HepG2 (cell line): ENCODE data around the gene ZNRF3. TPM values are rescaled to one million over a fixed set of nuclear protein-coding genes. Genes with fewer than 3 reads are reported as not detected.
A peak's percentile ranks its signal among the peaks of the same experiment; 100 is the strongest.

Experiments used
- ATAC-seq: fragments of 200-7000 bp; cut with Tn5 transposase; 3 replicates; pipeline ENCODE4 v1.9.1; 2020; ENCODE audit warnings: mild to moderate bottlenecking, moderate library complexity
- BruUV-seq: library from RNA; stranded (reverse); fragments of 400-500 nt; replicated peaks from 2 replicates; lab custom pipeline; 2021; lab: Mats Ljungman, UMichigan
- CTCF ChIA-PET: fragments of 300-600 bp; formaldehyde crosslinking; extraction: SDS; loops from one replicate; lab custom pipeline; 2021; ENCODE audit warnings: low total read pairs, inconsistent platforms, low intra/inter-chr PET ratio; lab: Yijun Ruan, JAX
- POLR2A ChIA-PET: fragments of 350-600 bp; sonication (Branson Sonifier 250); formaldehyde crosslinking; loops from one replicate; lab custom pipeline; 2020; ENCODE audit warnings: antibody characterized with exemption, inconsistent platforms; lab: Yijun Ruan, JAX
- DNase-seq: peaks from one replicate; pipeline ENCODE4 v3.0.0-alpha.2; 2015; ENCODE audit warnings: low spot score
- FAIRE-seq: peaks from 3 replicates; lab custom pipeline; 2011; peaks lifted over from hg19 to GRCh38; lab: Jason Lieb, UNC
- H2AFZ ChIP-seq: one replicate; pipeline ENCODE4 v1.6.1; 2011; ENCODE audit warnings: low read length, inconsistent platforms
- H3K27ac ChIP-seq: fragments of 300-600 bp; 3 replicates; pipeline ENCODE4 v1.8.0; 2011; ENCODE audit warnings: mixed run types, mild to moderate bottlenecking, mixed read lengths, low read length, inconsistent platforms; ENCODE audit not compliant: insufficient read depth; ENCODE audit errors: extremely low read length
- H3K27me3 ChIP-seq, 2 experiments: fragments of 200-600 bp in 1 of 2; 2 replicates in 1 of 2; 3 replicates in 1 of 2; pipeline versions ENCODE4 v1.6.0 to v1.8.0; 2011; ENCODE audit warnings: low read length in 2 of 2, mild to moderate bottlenecking in 2 of 2, moderate library complexity in 2 of 2, inconsistent platforms in 1 of 2; ENCODE audit not compliant: insufficient read depth in 2 of 2, control insufficient read depth in 1 of 2
- H3K36me3 ChIP-seq, 2 experiments: fragments of 200-600 bp in 1 of 2; replicated peaks in 1 of 2; 2 replicates in 1 of 2; 3 replicates in 1 of 2; pipeline versions ENCODE4 v1.5.1 to v1.8.0; 2011; ENCODE audit warnings: low read length in 2 of 2, inconsistent platforms in 1 of 2; ENCODE audit not compliant: insufficient read depth in 2 of 2, control insufficient read depth in 1 of 2
- H3K4me1 ChIP-seq: 2 replicates; pipeline ENCODE4 v1.5.1; 2012; ENCODE audit warnings: low read length, inconsistent platforms; ENCODE audit not compliant: insufficient read depth
- H3K4me2 ChIP-seq: 2 replicates; pipeline ENCODE4 v1.6.0; 2011; ENCODE audit warnings: low read depth, low read length, inconsistent platforms
- H3K4me3 ChIP-seq, 3 experiments: fragments of 200-600 bp in 1 of 3; sonication (generic), shearing (Covaris generic) in 1 of 3; replicated peaks in 1 of 3; 2 replicates each; pipeline ENCODE4 v1.5.1; 2011 to 2016; ENCODE audit warnings: low read length in 3 of 3, inconsistent platforms in 2 of 3, low read depth in 2 of 3, mild to moderate bottlenecking in 2 of 3, control low read depth in 1 of 3, mixed read lengths in 1 of 3; ENCODE audit not compliant: insufficient read depth in 1 of 3
- H3K79me2 ChIP-seq: one replicate; pipeline ENCODE4 v1.6.1; 2011; ENCODE audit warnings: low read length, inconsistent platforms; ENCODE audit not compliant: insufficient read depth
- H3K9ac ChIP-seq: 2 replicates; pipeline ENCODE4 v1.6.0; 2011; ENCODE audit warnings: mild to moderate bottlenecking, low read depth, low read length, inconsistent platforms; ENCODE audit not compliant: insufficient read depth
- H3K9me3 ChIP-seq: 2 replicates; pipeline ENCODE4 v1.5.1; 2012; ENCODE audit warnings: mild to moderate bottlenecking, low read length
- H4K20me1 ChIP-seq: 2 replicates; pipeline ENCODE4 v1.6.0; 2011; ENCODE audit warnings: inconsistent platforms, mild to moderate bottlenecking, low read length, moderate library complexity; ENCODE audit not compliant: insufficient read depth
- DMAP1 ChIP-seq: IDR thresholded peaks from 2 replicates; pipeline ENCODE4 v1.6.1; 2016
- FIP1L1 ChIP-seq: fragments of 200-400 bp; formaldehyde crosslinking; IDR thresholded peaks from 2 replicates; pipeline ENCODE4 v1.6.1; 2018; ENCODE audit warnings: low read depth, mild to moderate bottlenecking, low read length, moderate library complexity, borderline replicate concordance; ENCODE audit not compliant: insufficient read depth
- FOXM1 ChIP-seq: sonication (generic); formaldehyde crosslinking; IDR thresholded peaks from 2 replicates; pipeline ENCODE4 v1.5.0; 2020; ENCODE audit warnings: missing genetic modification reagents
- HNF4G ChIP-seq, 2 experiments: sonication (generic) in 1 of 2; formaldehyde crosslinking in 1 of 2; IDR thresholded peaks; 2 replicates each; pipeline versions ENCODE4 v1.4.0 to v1.6.1; 2011 to 2020; ENCODE audit warnings: borderline replicate concordance in 2 of 2, low read depth in 2 of 2, mild to moderate bottlenecking in 2 of 2, low read length in 1 of 2, missing genetic modification reagents in 1 of 2, moderate library complexity in 1 of 2
- IKZF1 ChIP-seq: fragments of 450-650 bp; IDR thresholded peaks from 2 replicates; pipeline ENCODE4 v1.7.1; 2016
- MXI1 ChIP-seq: IDR thresholded peaks from 3 replicates; pipeline ENCODE4 v1.6.1; 2012; ENCODE audit warnings: low read depth, low read length, inconsistent platforms, borderline replicate concordance
- NR2C2 ChIP-seq: sonication (generic); formaldehyde crosslinking; IDR thresholded peaks from 2 replicates; pipeline ENCODE4 v1.4.0; 2020; ENCODE audit warnings: missing genetic modification reagents, mild to moderate bottlenecking, moderate library complexity, borderline replicate concordance
- RBM22 ChIP-seq: fragments of 200-400 bp; formaldehyde crosslinking; optimal IDR thresholded peaks from 2 replicates; pipeline ENCODE3; 2017; ENCODE audit warnings: mild to moderate bottlenecking, low read length, moderate library complexity
- SP2 ChIP-seq: sonication (generic); formaldehyde crosslinking; IDR thresholded peaks from 2 replicates; pipeline ENCODE4 v1.5.1; 2020; ENCODE audit warnings: mild to moderate bottlenecking, missing genetic modification reagents
- TCF7L2 ChIP-seq: IDR thresholded peaks from 2 replicates; pipeline ENCODE4 v1.6.1; 2011; ENCODE audit warnings: mild to moderate bottlenecking, low read depth, low read length, moderate library complexity
- TOPORS ChIP-seq: sonication (generic); formaldehyde crosslinking; IDR thresholded peaks from 2 replicates; pipeline ENCODE4 v1.8.0; 2023; ENCODE audit warnings: mild to moderate bottlenecking, missing genetic modification reagents
- ZNF24 ChIP-seq: fragments of 450-650 bp; IDR thresholded peaks from 2 replicates; pipeline ENCODE4 v1.6.1; 2017; ENCODE audit warnings: antibody characterized with exemption, mild to moderate bottlenecking
- ZNF441 ChIP-seq: sonication (generic); formaldehyde crosslinking; IDR thresholded peaks from 2 replicates; pipeline ENCODE4 v1.7.0; 2021; ENCODE audit warnings: missing genetic modification reagents, borderline replicate concordance
- ZNF746 ChIP-seq: sonication (generic); formaldehyde crosslinking; IDR thresholded peaks from 2 replicates; pipeline ENCODE4 v1.8.0; 2022; ENCODE audit warnings: mild to moderate bottlenecking, missing genetic modification reagents
- ZNF841 ChIP-seq: sonication (generic); formaldehyde crosslinking; IDR thresholded peaks from 2 replicates; pipeline ENCODE4 v1.8.1; 2023; ENCODE audit warnings: missing genetic modification reagents, borderline replicate concordance
- ZSCAN25 ChIP-seq: sonication (generic); formaldehyde crosslinking; IDR thresholded peaks from 2 replicates; pipeline ENCODE4 v1.8.0; 2022; ENCODE audit warnings: mild to moderate bottlenecking, missing genetic modification reagents
- WGBS: methylation state at CpG from one replicate; pipeline ENCODE4 v1.1.6; 2017; ENCODE audit warnings: low lambda C conversion rate; 5-methylcytosine and 5-hydroxymethylcytosine counted together
- in situ Hi-C: cut with HindIII; loops from 2 replicates; pipeline ENCODE4 v1.10.0; 2017; ENCODE audit warnings: low pct_unique_long_range_greater_than_20kb; ENCODE audit not compliant: extremely low pct_ligation_motif_present
- intact Hi-C: fragments of 100-400 bp; cut with micrococcal nuclease; formaldehyde crosslinking; loops from one replicate; pipeline ENCODE4 v1.10.0; 2022; ENCODE audit not compliant: unreplicated experiment
- polyA plus RNA-seq, 8 experiments: library from polyadenylated mRNA; depleted of rRNA in 3 of 8; stranded (reverse) in 7 of 8; unstranded in 1 of 8; fragments of >200 nt; fragmentation: Illumina TruSeq in 4 of 8; extraction: Trizol in 4 of 8; gene quantifications; 2 replicates each; pipeline versions ENCODE4 v1.2.1 to v1.2.3, GENCODE V29; 2011 to 2016; ENCODE audit warnings: low read depth in 4 of 8, missing spikeins in 1 of 8, mixed read lengths in 1 of 8; ENCODE audit not compliant: insufficient read depth in 1 of 8
- total RNA-seq, 5 experiments: library from RNA; depleted of rRNA; stranded (reverse); fragments of >200 nt; fragmentation: Illumina TruSeq; extraction: Trizol; gene quantifications; 2 replicates each; pipeline ENCODE4 v1.2.3, GENCODE V29; 2016; ENCODE audit warnings: low read depth in 1 of 5
- TF ChIP-seq, protein P1 (sequence below): sonication (generic); formaldehyde crosslinking; IDR thresholded peaks from 2 replicates; pipeline ENCODE4 v1.5.0; 2020; ENCODE audit warnings: mild to moderate bottlenecking, missing genetic modification reagents
- TF ChIP-seq, protein P2 (sequence below): sonication (generic); formaldehyde crosslinking; conservative IDR thresholded peaks from 2 replicates; pipeline ENCODE4 v1.5.0; 2020; ENCODE audit warnings: missing genetic modification reagents
- TF ChIP-seq, protein P3 (sequence below): sonication (generic); formaldehyde crosslinking; IDR thresholded peaks from 2 replicates; pipeline ENCODE4 v1.5.1; 2020; ENCODE audit warnings: missing genetic modification reagents, mild to moderate bottlenecking, borderline replicate concordance

Gene ZNRF3
- total and polyA plus RNA-seq, 2 of the 13 experiments (the other 11 are each of a cell fraction or from before 2014, with no cell fraction given), result 20.3 to 36.7 TPM

DNA sequence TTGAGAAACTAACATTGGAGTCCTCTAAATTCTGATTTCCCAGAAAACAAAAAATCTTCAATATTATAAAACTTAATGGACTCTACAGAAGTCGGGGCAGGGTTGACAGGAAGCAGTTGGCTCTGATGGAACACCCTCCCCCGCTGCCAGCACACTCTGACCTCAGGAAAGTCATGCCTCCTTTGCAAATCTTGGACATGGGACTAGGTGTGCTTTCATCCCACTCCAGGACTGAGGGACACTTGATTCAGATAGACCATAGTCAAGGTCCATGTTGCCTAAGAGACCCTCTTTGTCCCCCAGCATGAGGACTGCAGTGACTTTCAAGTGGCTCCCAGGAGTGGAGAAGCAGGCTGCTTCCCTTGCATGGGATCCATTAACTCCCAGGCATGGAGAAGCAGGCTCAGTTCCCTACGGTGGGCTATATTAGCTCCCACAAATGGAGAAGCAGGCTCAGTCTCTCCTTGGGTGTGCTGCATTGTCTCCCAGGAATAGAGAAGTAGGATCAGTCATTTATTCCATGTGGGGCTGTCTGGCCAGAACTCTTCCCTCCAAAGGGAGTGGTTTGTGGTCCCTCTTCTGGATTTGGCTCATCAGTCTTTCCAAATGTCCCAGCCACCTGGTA lies 139.9 kb downstream of the ZNRF3 start:
- no peaks in the 10 kb centered on the region for H3K9me3 ChIP-seq
- no peak overlapping the region for H2AFZ ChIP-seq
- H3K9ac ChIP-seq, result peak overlapping the region; percentile 19; the same call in 1 of the 2 replicates
- FAIRE-seq (no peak), DNase-seq (no peak), ATAC-seq (no peak)
- H3K27ac ChIP-seq, result peak overlapping the region; percentile 69
- POLR2A ChIA-PET, result interaction anchor here (1.5 to 2.5 kb wide), 3 partner anchors 8 to 18 kb away, joined by 5 to 25 read pairs (median 20); no protein-coding TSS in a partner anchor
- H3K4me1 ChIP-seq, result peaks cover 87% of the 10 kb centered on the region
- H3K4me3 ChIP-seq, result no peak overlapping the region
- H3K36me3 ChIP-seq, result peaks cover 13 to 52% of the 10 kb centered on the region in 2 experiments
- CTCF ChIA-PET, result no interaction called here
- in situ Hi-C loops (no loop called here), intact Hi-C loops (no loop called here)
- H3K27me3 ChIP-seq, result no peaks in the 10 kb centered on the region
- BruUV-seq, result no TSS peak
- H4K20me1 ChIP-seq, result no peaks in the 10 kb centered on the region; the same call in 1 of the 2 replicates
- H3K4me2 ChIP-seq, result peak overlapping the region; percentile 29
- peaks cover 80% of the 10 kb centered on the region for H3K79me2 ChIP-seq
- 17% methylated on average over 1 of the region's 3 CpGs for WGBS
- no peak for TF ChIP-seq FIP1L1
- TF ChIP-seq, protein P1, sequence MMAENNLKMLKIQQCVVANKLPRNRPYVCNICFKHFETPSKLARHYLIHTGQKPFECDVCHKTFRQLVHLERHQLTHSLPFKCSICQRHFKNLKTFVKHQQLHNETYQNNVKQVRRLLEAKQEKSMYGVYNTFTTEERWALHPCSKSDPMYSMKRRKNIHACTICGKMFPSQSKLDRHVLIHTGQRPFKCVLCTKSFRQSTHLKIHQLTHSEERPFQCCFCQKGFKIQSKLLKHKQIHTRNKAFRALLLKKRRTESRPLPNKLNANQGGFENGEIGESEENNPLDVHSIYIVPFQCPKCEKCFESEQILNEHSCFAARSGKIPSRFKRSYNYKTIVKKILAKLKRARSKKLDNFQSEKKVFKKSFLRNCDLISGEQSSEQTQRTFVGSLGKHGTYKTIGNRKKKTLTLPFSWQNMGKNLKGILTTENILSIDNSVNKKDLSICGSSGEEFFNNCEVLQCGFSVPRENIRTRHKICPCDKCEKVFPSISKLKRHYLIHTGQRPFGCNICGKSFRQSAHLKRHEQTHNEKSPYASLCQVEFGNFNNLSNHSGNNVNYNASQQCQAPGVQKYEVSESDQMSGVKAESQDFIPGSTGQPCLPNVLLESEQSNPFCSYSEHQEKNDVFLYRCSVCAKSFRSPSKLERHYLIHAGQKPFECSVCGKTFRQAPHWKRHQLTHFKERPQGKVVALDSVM (CRISPR knock-in tag), result no peak
- no peak for TF ChIP-seq SP2 (CRISPR knock-in tag)
- no peak for TF ChIP-seq ZNF841
- peak; percentile 63 for TF ChIP-seq NR2C2
- TF ChIP-seq HNF4G (IDR thresholded peaks at IDR 0.05; ENCODE audit: borderline replicate concordance, low read depth, low read length), result peak; percentile 37; the same call in 1 of the 2 replicates
- no peak for TF ChIP-seq HNF4G (CRISPR knock-in tag; IDR thresholded peaks at IDR 0.05; ENCODE audit: borderline replicate concordance, low read depth)
- TF ChIP-seq, protein P2, sequence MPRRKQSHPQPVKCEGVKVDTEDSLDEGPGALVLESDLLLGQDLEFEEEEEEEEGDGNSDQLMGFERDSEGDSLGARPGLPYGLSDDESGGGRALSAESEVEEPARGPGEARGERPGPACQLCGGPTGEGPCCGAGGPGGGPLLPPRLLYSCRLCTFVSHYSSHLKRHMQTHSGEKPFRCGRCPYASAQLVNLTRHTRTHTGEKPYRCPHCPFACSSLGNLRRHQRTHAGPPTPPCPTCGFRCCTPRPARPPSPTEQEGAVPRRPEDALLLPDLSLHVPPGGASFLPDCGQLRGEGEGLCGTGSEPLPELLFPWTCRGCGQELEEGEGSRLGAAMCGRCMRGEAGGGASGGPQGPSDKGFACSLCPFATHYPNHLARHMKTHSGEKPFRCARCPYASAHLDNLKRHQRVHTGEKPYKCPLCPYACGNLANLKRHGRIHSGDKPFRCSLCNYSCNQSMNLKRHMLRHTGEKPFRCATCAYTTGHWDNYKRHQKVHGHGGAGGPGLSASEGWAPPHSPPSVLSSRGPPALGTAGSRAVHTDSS (CRISPR knock-in tag), result no peak
- no peak for TF ChIP-seq ZSCAN25 (CRISPR knock-in tag)
- no peak for TF ChIP-seq FOXM1 (CRISPR knock-in tag)
- TF ChIP-seq DMAP1 (CRISPR knock-in tag), result no peak
- TF ChIP-seq, protein P3, sequence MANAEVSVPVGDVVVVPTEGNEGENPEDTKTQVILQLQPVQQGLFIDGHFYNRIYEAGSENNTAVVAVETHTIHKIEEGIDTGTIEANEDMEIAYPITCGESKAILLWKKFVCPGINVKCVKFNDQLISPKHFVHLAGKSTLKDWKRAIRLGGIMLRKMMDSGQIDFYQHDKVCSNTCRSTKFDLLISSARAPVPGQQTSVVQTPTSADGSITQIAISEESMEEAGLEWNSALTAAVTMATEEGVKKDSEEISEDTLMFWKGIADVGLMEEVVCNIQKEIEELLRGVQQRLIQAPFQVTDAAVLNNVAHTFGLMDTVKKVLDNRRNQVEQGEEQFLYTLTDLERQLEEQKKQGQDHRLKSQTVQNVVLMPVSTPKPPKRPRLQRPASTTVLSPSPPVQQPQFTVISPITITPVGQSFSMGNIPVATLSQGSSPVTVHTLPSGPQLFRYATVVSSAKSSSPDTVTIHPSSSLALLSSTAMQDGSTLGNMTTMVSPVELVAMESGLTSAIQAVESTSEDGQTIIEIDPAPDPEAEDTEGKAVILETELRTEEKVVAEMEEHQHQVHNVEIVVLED, result no peak
- TF ChIP-seq ZNF746 (CRISPR knock-in tag), result no peak
- TF ChIP-seq MXI1, result no peak
- no peak for TF ChIP-seq TCF7L2
- no peak for TF ChIP-seq ZNF441 (CRISPR knock-in tag)
- peak; percentile 89 for TF ChIP-seq RBM22
- no peak for TF ChIP-seq IKZF1
- TF ChIP-seq ZNF24, result no peak
- TF ChIP-seq TOPORS, result no peak
